ENCODE data around the gene CCL4.

Gene CCL4

DNA sequence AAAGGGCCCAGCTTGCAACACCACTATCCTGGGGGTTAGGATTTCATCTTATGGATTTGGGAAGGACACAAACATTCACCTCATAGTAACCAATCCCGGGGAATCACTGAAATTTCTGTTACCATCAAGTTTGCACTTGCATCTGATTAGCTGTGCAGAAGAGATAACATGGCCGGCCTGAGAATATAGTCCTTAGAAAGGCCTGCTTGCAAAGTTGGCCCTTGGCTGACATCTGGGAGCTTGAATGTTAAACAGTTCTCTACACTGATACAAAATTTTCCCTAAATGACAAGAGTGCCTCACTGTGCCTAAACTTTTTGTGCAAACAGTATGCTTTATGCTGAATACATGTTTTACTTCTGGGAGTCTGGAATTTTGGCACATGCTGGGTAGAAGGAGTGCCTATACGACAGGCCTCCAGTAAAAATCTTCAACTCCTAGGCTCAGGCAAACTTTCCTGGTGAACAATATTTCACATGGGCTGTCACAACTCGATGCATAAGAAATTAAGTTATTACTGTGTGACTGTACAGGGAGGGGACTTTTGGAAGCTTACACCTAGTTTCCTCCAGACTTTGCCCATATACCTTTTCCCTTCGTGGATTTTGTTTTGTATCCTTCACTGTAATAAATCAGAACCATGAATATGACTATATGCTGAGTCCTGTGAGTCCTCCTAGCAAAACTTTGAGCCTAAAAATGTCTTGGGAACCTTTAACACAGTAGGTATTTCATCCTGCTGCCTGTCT is 41.5 kb downstream of the CCL4 start:
- DNase-seq (ENCODE audit: low read depth) = no peak

DNA sequence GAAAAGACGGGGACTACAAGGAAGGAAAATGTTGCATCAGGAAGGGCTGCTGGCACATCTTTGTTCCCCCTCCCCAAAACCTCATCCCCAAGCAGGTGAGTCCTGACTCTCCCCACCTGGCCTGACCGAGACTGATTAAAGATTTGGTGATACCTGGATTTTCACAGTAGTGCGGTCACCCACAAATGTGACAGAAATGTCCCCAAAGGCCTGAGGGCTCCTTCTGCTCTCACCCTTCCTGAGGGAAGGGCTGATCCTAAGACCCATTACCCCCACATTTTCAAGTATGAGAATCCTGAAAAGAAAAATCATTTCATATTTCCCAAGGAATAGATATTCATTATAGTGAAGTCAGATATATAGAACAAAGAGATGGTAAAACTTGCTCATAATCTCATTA is 44.0 kb downstream of the CCL4 start:
- DNase-seq (ENCODE audit: low read depth) = no peak

DNA sequence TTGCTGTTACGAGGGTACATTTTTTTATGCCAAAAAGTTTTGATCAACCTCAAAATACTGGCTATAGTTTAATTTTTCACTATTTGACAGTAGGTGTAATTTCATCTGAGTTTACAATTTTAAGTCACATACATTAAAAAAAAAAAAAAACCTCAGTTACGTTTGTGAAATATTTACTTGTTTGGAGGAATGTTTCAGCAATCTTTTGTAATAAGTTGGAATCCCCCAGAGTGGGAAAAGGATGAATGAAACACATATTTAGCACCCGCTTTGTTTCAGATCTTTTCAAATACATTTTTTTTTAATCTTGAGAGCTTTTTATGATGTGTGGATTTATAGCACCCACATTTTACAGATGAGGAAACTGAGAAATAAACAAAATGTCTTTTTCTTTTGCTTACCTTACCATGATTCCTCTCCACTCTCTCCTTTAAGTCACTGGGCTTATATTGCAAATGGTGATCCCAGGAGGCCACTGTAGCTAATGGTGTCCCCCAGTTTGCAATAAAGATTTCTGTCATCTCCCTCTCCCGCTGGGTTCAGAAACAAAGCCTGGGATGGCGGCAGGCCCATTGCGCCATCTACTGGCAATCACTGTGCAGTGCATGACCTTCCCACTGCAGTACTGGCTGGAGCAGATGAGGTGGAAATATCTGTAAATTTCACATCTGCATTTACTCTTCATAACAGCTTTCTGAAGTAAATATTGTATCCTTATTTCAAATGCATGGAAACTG is 45.1 kb downstream of the CCL4 start:
- DNase-seq (ENCODE audit: low read depth) = peak; percentile 46

DNA sequence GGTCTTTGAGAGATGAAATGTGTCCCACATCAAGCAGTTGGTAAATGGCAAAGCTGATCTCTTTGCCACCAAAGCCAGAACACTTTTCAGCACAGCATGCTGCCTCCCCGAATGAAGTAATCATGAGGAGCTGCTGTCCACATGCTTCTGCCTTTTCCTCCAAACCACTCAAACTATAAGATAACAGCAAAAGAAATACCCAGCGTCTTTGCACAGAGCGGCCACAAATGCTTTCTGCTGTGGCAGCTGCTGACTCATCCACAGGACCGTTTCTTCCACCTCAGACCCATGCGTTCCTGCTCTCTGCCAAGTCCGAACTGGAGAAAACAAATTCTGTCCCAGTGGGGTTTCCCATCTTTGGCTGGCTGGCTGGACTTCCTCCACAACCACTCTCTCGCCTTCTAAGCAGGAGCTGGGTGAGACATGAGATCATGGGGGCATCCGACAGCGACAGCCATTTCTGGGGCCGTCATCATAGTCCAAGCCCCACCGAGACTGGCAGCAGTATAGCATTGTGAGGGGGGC is 45.7 kb downstream of the CCL4 start:
- DNase-seq (ENCODE audit: low read depth) = peak; percentile 57

DNA sequence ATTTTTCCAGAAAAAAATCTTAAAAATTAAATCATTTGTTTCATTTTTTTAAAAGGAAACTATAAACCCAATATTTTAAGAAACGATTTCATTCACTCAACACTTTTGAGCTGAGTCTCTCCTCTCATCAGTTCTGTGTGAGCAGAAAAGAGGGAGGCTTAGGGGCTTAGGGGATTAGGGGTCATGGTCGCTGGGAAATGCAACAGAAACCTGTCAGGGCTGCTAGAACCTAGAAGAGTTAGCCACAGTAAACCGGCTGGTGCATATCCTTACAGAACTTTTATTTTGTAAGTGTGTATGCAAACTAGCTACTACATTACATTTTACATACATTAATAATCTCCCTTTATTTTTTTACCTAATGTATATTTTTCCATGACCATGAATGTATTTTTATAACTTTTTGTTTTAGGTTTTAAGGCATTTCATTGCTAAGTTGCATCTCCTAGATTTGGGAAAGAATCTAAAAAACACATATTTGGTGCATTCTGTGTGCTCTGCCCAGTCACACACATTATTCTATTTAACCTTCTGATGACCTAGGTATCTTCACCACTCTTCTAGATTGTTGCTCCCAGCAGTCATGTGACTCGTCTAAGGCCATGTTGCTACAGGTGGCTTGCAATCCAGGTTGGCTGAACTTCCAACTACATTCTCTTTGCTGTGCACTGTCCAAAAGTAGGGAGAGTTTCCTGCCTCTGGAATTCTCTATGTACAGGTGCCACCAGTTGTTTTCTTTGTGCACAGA is 48.4 kb downstream of the CCL4 start:
- DNase-seq (ENCODE audit: low read depth) = no peak

DNA sequence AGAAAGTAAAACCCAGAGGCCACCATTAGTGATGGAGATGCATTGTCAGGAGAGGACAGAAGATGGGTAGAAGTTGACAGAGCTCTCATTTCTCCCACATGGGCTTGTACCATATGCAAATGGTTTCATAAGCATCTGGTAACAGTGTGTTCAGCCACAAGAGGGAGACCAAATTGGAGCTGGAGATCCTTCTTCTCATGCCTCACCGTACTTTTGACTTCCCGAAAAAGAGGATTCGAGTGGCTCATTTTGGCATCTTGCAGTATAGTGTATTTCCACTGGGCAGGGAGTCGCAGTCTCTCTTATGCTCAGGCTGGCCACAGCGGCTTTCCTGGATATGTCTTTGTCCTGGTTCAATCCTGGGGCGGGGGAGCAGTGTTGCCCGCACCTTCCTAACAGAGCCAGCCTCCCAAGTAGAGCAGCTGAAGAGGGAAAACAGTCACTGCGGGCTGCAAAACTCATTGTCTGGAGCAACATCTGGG is 49.1 kb downstream of the CCL4 start:
- peak; percentile 25 for DNase-seq (ENCODE audit: low read depth)

DNA sequence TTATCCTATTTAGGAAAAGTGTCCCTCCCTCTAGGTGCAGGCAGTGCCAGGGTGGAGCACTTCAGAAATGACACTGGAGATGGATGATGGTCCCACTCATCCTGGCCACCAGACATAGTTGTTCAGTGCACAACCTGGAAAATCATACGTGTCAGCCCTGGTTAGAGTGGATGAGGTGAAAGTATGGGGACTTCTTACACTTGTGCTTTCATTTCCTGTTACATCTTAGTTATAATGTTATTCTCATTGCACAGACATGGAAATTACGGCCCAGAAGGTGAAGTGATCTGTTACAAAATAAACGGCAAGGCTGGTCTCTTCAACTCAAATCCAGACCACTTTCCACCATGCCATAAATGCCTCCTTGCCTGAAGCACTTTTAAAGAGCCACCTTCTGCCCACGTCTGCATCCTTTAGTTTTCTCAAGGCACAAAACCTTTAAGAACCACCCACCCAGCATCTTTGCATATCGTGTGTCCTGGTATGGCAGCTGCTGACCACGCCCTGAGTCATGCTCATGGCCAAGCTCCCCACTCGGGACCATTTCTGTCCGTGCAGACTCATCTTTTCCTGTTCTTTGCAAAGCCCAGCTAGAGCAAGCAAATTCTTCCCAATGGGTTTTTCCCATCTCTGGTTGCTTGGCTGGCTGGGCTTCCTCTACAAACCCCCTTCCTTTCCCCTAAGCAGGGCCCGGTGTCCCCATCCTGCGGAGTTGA is 50.4 kb downstream of the CCL4 start:
- DNase-seq (ENCODE audit: low read depth) = no peak

All from fibroblast of gingiva (primary cell).